Mucosa of gallbladder (tissue), 1 donor: Measurements from ENCODE around the gene ZNF761. TPM values are rescaled to one million over a fixed set of nuclear protein-coding genes. Genes with fewer than 3 reads are reported as not detected.
A peak's percentile ranks its signal among the peaks of the same experiment; 100 is the strongest.
"Not testable (repeated sequence)": the region's sequence is repeated elsewhere in the genome, so short reads cannot be mapped to it uniquely, and the experiment has no call there.

Source experiments
- DNase-seq: peaks from one replicate; pipeline ENCODE4 v3.0.0-alpha.2; 2020; ENCODE audit warnings: low spot score
- total RNA-seq: library from RNA; stranded (reverse); gene quantifications from one replicate; pipeline ENCODE4 v1.2.1, GENCODE V29; 2021
- donor health status: DM: no; HTN: no; CAD: no.

ZNF761 gene
- total RNA-seq, 1 donor from 2014 or later: 43.7 TPM

DNA sequence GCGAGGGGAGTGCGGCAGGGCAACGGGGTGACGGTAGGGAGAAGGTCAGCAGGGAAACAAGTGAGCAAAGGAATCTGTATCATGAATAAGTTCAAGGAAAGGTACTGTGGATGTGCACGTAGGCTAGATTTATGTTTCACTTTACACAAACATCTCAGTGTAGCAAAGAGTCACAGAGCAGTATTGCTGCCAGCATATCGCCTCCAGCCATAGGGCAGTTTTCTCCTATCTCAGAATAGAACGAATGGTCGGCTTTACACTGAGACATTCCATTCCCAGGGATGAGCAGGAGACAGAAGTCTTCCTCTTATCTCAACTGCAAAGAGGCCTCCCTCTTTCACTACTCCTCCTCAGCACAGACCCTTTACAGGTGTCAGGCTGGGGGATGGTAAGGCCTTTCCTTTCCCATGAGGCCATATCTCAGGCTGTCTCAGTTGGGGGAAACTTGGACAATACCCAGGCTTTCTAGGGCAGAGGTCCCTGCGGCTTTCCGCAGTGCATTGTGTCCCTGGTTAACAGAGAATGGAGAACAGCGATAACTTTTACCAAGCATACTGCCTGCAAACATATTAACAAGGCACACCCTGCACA lies 28.4 kb downstream of the ZNF761 start:
- peak; percentile 49 for DNase-seq

DNA sequence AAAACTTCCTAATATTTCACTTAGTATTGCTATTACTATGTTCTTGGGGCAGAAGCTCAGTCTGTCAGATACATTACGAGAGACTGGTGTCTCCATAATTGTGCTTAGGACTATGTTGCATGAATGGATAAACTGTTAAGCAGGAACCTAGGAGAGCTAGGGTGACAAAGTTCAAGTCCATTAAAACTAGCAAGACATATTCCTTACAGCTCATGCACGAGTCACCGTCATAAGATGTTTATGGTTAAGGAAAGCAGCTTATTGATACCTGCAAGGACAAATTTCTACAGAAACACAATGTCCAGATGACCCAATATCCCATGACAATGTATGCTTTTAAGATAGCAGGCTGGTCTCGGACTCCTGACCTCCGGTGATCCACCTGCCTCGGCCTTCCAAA lies 30.1 kb downstream of the ZNF761 start:
- DNase-seq: no peak

- no peak for DNase-seq
Observed at GRCh38 chr19:53462861-53463260, 31.1 kb downstream of the ZNF761 start.

- DNase-seq: peak; percentile 79
Observed at GRCh38 chr19:53463263-53463662, 31.5 kb downstream of the ZNF761 start.

DNA sequence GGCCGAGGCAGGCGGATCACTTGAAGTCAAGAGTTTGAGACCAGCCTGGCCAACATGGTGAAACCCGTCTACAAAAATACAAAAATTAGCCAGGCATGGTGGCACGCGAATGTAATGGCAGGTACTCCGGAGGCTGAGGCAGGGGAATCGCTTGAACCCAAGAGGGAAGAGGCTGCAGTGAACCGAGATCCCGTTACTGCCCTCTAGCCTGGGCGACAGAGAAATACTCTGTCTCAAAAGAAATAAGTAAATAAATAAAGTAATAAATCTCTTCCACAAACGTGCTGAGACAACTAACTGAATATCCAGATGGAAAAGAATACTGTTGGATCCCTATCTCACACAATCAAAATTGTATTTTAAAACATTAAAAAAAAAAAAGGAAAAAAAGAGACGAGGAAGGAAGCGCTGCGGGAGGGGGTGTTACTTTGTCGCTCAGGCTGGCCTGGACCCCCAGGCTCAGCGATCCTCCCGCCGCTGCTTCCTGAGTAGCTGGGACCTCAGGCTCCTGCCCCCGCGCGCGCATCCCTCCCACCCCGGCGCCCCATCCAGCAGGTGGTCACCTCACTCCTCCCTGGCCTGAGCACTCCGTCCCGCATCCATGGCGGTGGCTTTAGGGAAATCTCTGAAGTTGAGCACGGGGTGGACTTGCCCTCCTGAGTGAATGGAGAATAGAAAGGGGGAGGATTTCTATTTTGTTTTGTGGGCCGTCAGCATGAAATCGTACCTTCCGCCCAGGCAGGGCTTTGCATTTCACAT lies 35.1 kb downstream of the ZNF761 start:
- peak; percentile 14 for DNase-seq

GRCh38 chr19:53467485-53468262 lies 35.9 kb downstream of the ZNF761 start, which contains the start of gene ZNF813:
Gene ZNF813 (plus strand): TSS chr19:53467733. CDS start chr19:53483823, 16,090 bp downstream.
- DNase-seq: peak; percentile 97

GRCh38 chr19:53468628-53469027 lies 36.8 kb downstream of the ZNF761 start:
- DNase-seq: not testable (repeated sequence)

DNA sequence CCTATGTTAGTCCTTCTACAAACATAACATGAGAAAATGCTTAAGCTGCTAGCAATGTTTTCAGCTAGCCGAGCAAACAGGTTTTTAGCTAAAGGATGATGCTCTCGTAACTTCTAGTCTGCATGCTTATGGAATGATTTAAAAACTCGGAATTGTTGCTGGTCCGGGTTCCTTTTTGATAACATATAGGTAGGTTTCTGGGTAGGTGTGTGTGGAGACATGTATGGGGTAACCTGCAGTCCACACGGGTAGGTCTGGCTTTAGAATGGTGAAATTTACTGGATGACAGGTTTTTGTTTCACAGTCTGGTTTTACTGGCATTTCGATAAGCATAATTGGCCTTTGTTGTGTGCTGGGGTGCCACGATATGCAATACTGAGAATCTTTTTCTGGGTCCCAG lies 40.1 kb downstream of the ZNF761 start:
- DNase-seq: no peak

DNA sequence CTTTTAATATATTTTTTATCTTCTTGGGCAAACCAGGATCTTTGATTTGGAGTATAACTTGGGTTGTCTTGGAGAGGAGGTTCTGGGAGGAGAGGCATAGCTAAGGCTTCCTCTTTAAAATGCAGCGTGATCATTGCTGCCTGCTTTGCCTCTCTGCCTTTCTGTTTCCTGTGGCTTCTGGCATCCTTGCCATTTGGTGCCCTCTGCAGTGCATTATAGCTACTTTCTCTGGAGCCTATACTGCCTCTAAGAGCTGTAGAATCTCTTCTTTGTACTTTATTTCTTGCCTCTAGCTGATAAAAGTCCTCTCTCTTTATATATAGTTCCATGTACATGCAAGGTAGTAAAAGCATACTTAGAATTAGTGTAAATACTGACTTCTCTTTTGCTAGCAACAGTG lies 43.0 kb downstream of the ZNF761 start:
- DNase-seq: not testable (repeated sequence)

DNA sequence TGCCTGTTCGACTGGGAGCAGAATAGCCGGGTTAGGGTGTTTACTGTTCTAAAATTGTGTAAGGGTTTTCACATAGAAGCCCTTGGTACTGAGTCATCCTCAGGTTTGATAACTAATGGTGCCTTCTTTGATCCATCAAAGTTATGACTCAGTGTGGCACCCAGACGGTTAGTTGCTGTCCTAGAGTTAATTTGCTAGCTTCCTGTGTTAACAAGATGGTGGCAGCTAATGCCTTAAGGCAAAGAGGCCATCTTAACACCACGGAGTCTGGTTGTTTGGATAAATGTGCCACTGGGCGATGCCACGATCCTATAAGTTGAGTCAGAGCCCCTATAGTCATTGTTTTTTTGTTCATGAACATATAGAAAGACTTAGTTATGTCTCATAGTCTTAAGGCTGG lies 43.7 kb downstream of the ZNF761 start:
- not testable (repeated sequence) for DNase-seq

- DNase-seq: not testable (repeated sequence)
Observed at GRCh38 chr19:53483751-53484150, 52.0 kb downstream of the ZNF761 start.

- no peak for DNase-seq
Observed at GRCh38 chr19:53485046-53486004, 53.5 kb downstream of the ZNF761 start.

DNA sequence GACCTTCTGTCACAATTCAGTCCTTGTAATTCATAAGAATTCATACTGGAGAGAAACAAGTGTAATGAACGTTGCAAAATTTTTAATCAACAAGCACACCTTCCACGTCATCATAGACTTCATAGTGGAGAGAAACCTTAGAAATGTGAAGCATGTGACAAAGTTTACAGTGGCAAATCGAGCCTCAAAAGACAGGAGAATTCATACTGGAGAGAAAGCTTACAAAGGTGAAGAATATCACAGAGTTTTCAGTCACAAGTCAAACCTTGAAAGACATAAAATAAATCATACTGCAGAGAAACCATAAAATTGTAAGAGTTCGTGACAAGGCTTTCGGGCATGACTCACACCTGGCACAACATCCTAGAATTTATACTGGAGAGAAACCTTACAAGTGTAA lies 60.4 kb downstream of the ZNF761 start:
- no peak for DNase-seq

DNA sequence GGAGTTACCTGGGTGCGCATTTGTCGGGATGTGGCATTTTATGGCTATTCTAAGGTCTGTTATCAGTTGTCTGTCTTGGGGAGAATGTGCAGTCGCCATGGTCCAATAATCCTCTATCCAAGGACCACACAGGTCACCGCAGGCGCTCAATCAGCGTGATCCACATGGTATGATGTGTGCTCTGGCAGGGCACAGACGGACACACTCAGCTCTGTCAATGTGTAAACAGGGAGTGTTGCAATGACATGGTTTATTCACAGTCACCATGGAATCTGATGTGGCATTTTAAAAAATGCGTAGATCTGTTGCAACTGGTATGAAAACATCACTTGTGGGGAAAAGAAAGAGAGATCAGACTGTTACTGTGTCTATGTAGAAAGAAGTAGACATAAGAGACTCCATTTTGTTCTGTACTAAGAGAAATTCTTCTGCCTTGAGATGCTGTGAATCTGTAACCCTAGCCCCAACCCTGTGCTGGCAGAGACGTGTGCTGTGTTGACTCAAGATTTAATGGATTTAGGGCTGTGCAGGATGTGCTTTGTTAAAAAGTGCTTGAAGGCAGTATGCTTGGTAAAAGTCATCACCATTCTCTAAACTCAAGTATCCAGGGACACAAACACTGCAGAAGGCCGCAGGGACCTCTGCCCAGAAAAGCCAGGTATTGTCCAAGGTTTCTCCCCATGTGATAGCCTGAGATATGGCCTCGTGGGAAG lies 65.7 kb downstream of the ZNF761 start:
- DNase-seq: not testable (repeated sequence)

DNA sequence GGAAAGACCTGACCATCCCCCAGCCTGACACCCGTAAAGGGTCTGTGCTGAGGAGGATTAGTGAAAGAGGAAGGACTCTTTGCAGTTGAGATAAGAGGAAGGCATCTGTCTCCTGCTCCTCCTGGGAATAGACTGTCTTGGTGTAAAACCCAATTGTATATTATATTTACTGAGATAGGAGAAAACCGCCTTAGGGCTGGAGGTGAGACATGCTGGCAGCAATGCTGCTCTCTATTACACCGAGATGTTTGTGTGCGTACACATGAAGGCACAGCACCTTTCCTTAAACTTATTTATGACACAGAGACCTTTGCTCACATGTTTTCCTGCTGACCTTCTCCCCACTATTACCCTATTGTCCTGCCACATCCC lies 66.2 kb downstream of the ZNF761 start:
- DNase-seq: not testable (repeated sequence)

DNA sequence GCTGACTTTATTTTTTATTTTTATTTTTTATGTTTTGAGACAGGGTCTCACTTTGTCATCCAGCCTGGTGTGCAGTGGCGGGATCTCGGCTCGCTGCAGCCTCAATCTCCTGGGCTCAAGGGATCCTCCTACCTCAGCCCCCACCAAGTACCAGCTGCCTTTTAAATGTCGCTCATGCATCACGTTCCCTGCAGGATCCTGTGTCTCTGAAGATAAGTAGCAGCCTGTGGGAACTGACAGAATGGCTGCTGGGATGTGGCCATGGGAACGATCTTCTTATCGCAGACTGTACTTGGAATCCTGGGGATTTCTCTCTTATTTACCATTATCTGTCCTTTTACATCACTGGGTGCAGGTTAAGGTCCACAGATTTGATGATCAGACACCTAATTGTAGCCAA lies 71.4 kb downstream of the ZNF761 start:
- not testable (repeated sequence) for DNase-seq

GRCh38 chr19:53503671-53504364 lies 72.0 kb downstream of the ZNF761 start:
- DNase-seq: peak; percentile 17

DNA sequence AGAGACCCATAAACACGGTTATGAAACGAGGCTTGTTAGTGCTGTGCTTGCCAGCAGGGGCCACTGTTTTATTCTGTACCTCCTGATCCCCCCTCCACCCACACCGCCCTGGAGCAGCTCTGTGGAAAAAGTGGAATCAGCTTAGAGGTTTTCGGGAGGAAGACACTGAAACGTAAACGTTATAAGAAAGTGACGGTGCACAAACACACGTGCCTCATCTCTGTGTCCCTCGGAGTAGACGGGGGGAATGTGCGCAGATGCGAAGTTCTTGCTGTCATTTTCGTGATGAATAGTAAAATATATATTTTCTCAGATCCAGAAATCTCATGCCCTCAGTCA lies 72.5 kb downstream of the ZNF761 start:
- DNase-seq: not testable (repeated sequence)

GRCh38 chr19:53504885-53505284 lies 73.1 kb downstream of the ZNF761 start:
- no peak for DNase-seq

DNA sequence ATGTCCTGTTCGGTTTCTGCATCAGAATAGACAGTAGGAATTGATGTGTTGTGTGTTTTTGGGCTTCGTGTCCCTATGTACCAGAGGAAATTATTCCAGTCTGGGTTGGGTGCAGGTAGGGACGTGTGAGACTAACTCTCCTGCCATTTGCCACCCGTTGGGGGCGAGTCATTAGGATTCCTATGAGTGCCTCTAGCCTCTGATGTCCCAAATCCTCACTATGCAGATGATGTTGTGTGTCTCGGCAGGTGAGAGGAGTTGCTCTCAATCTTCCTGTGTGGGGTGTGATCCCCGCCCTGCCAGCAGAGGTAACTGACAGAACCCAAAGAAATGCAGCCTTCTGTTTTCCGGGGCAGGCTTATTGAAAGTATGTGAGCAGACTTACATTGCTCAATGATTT lies 74.9 kb downstream of the ZNF761 start:
- DNase-seq: no peak
